Karpas-422 (cell line): ENCODE data around the gene USP27X. TPM values are rescaled to one million over a fixed set of nuclear protein-coding genes. Genes with fewer than 3 reads are reported as not detected.

Experiments
- DNase-seq: peaks from one replicate; pipeline ENCODE4 v3.0.0-alpha.2; 2015
- H2AFZ ChIP-seq: fragments of 200-600 bp; sonication (generic); 2 replicates; pipeline ENCODE4 v1.6.1; 2014; ENCODE audit warnings: antibody characterized with exemption, low read length, mixed read lengths
- H3K27ac ChIP-seq: fragments of 200-600 bp; sonication (generic); 2 replicates; pipeline ENCODE4 v1.5.1; 2014; ENCODE audit warnings: mild to moderate bottlenecking, low read length, moderate library complexity
- H3K27me3 ChIP-seq: fragments of 200-600 bp; sonication (generic); 2 replicates; pipeline ENCODE4 v1.6.1; 2014; ENCODE audit warnings: low read length, mixed read lengths
- H3K36me3 ChIP-seq: fragments of 200-600 bp; sonication (generic); 2 replicates; pipeline ENCODE4 v1.6.1; 2014; ENCODE audit warnings: low read length, mixed read lengths; ENCODE audit not compliant: insufficient read depth
- H3K4me1 ChIP-seq: fragments of 200-600 bp; sonication (generic); 2 replicates; pipeline ENCODE4 v1.6.1; 2014; ENCODE audit warnings: mild to moderate bottlenecking, low read length, mixed read lengths
- H3K4me2 ChIP-seq: fragments of 200-600 bp; sonication (generic); 2 replicates; pipeline ENCODE4 v1.6.1; 2014; ENCODE audit warnings: low read length, low read depth, mild to moderate bottlenecking; ENCODE audit not compliant: poor library complexity, severe bottlenecking
- H3K4me3 ChIP-seq: fragments of 200-600 bp; sonication (generic); 2 replicates; pipeline ENCODE4 v1.5.1; 2014; ENCODE audit warnings: mild to moderate bottlenecking, antibody characterized with exemption, low read length, mixed read lengths
- H3K79me2 ChIP-seq: fragments of 200-600 bp; sonication (generic); 2 replicates; pipeline ENCODE4 v1.6.1; 2014; ENCODE audit warnings: mild to moderate bottlenecking, low read length, mixed read lengths
- H3K9ac ChIP-seq: fragments of 200-600 bp; sonication (generic); 2 replicates; pipeline ENCODE4 v1.6.0; 2014; ENCODE audit warnings: low read length
- H3K9me2 ChIP-seq: fragments of 200-600 bp; sonication (generic), shearing (Covaris generic); replicated peaks from 2 replicates; pipeline ENCODE4 v1.6.0; 2014; ENCODE audit warnings: mild to moderate bottlenecking, low read length, moderate library complexity; ENCODE audit not compliant: insufficient read depth
- H3K9me3 ChIP-seq: fragments of 300-700, 200-600 bp; sonication (generic); 2 replicates; pipeline ENCODE4 v1.6.1; 2014; ENCODE audit warnings: low read length, mixed read lengths
- H4K20me1 ChIP-seq: fragments of 200-600 bp; sonication (generic); 2 replicates; pipeline ENCODE4 v1.6.1; 2014; ENCODE audit warnings: mild to moderate bottlenecking, antibody characterized with exemption, low read length, low read depth; ENCODE audit not compliant: insufficient read depth
- total RNA-seq: library from RNA; depleted of rRNA; stranded (reverse); fragments of >200 nt; shearing (Covaris generic); gene quantifications from 2 replicates; pipeline ENCODE4 v1.2.3, GENCODE V29; 2014; ENCODE audit warnings: low replicate concordance; rRNA removed

Gene USP27X
- not detected in 2 replicates for total RNA-seq

DNA sequence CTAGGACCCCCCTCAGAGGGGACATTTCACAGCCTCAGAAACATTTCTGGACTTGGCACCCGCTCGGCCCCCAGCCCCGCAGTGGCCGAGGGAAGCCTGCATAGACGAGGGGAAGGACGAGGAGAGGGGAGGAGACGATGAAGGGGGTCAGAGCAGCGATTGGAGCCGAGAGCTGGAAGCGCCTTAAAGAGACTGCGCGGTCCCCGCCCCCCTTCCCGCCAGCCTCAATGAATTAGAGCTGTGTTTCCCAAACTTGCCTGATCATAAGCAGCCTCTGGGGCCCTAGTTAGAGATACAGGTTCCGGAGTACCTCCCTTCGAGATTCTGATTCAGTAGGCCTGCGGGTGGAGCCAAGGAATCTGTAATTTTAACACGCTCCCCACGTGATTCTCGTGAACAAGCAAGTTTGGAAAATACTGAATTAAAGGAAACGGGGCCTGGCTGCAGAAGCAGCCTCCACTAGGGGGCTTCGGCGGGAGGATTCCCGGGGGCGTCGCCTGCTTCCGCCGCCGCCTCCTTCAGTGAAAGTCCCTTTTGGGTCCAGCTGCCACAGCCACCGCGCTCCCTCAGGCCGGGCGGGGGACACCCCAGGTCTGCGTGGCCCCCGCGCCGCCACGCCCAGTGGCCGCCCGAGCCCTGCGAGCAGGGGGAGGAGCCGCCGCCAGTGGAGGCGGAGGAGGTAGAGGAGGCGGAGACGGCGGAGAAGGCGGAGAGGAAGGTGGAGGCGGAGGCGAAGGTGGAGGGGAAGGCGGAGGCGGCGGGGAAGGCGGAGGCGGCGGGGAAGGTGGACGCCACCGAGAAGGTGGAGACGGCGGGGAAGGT is at the start of gene USP27X:
TSS of gene USP27X (plus strand) at position 651 of the 822 bp plus-strand sequence. CDS start 824 bp downstream, outside the sequence.
- peak within 1 kb of the TSS; percentile 61; the same call in 1 of the 2 replicates for H3K4me3 ChIP-seq
- no peaks in the 10 kb centered on the region for H3K4me1 ChIP-seq
- peak within 1 kb of the TSS; percentile 63 for H3K4me2 ChIP-seq
- no peaks in the 10 kb centered on the region for H3K9me3 ChIP-seq
- no peaks in the 10 kb centered on the region for H3K9me2 ChIP-seq
- peak within 1 kb of the TSS; percentile 65; the same call in 1 of the 2 replicates for H2AFZ ChIP-seq
- H3K27ac ChIP-seq, result no peak within 1 kb of the TSS
- H3K27me3 ChIP-seq, result no peaks in the 10 kb centered on the region
- H3K36me3 ChIP-seq, result no peaks in the 10 kb centered on the region
- H3K9ac ChIP-seq, result peak within 1 kb of the TSS; percentile 39; the same call in 1 of the 2 replicates
- H4K20me1 ChIP-seq, result no peaks in the 10 kb centered on the region
- peak; percentile 44 for DNase-seq
- H3K79me2 ChIP-seq, result no peaks in the 10 kb centered on the region

DNA sequence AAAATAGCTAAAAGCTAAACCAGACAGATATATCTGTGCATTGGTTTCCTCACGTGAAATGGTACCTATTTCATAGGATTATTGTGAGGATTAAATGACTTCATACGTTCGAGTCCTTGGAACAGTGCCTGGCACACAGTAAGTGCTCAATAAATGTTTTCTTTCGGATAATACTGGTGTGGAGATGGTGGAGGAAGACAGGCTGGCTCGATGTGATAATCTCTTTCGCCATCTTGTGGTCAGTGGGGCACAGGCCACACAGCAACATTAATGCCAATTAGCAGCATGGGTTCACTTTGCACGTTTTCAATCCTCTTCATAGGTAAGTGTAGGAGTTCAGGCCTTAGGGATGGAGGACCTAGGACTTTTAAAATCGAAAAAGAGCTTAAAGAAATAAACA is 40.9 kb upstream of the USP27X start:
- Histone ChIP-seq H2AFZ (no peak overlapping the region), H3K9ac (no peak overlapping the region), H3K9me3 (no peaks in the 10 kb centered on the region), H3K27me3 (no peaks in the 10 kb centered on the region), H3K9me2 (no peaks in the 10 kb centered on the region), H3K4me3 (no peak overlapping the region), H3K27ac (no peak overlapping the region), H3K4me2 (no peak overlapping the region), H3K36me3 (no peaks in the 10 kb centered on the region), H3K79me2 (no peaks in the 10 kb centered on the region), H3K4me1 (no peaks in the 10 kb centered on the region), H4K20me1 (no peaks in the 10 kb centered on the region)
- DNase-seq, result peak; percentile 70

DNA sequence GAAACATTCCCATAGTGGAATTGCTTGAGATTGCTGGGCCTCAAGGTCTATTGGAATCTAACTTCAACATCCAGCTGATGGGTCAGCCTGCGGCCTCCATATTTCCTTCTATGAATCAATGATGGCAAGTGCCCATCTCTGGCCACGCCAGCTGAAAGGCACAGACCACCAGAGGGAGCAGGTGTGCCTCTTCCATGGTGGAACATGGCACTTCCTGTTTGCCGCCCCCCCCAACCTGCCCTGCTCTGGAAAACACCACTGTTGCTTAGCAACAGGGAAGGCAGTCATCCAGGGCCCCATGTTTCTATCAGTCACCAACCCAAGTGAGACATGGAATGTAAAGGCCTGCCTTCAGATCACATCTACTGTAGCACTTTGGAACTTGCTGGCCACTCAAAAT is 38.6 kb upstream of the USP27X start:
- H4K20me1 ChIP-seq, result no peaks in the 10 kb centered on the region
- no peaks in the 10 kb centered on the region for H3K4me1 ChIP-seq
- H3K9me3 ChIP-seq, result no peaks in the 10 kb centered on the region
- no peak overlapping the region for H3K4me2 ChIP-seq
- H3K79me2 ChIP-seq, result no peaks in the 10 kb centered on the region
- H2AFZ ChIP-seq, result no peak overlapping the region
- no peaks in the 10 kb centered on the region for H3K36me3 ChIP-seq
- DNase-seq, result peak; percentile 78
- H3K9ac ChIP-seq, result no peak overlapping the region
- no peak overlapping the region for H3K27ac ChIP-seq
- H3K27me3 ChIP-seq, result no peaks in the 10 kb centered on the region
- H3K9me2 ChIP-seq, result no peaks in the 10 kb centered on the region
- H3K4me3 ChIP-seq, result no peak overlapping the region

GRCh38 chrX:49842621-49843020 is 36.7 kb upstream of the USP27X start:
- Histone ChIP-seq H3K4me1 (no peaks in the 10 kb centered on the region), H3K9me3 (no peaks in the 10 kb centered on the region), H4K20me1 (no peaks in the 10 kb centered on the region), H3K9ac (no peak overlapping the region), H3K4me2 (no peak overlapping the region), H3K9me2 (no peaks in the 10 kb centered on the region), H3K4me3 (no peak overlapping the region), H3K27ac (no peak overlapping the region), H3K27me3 (no peaks in the 10 kb centered on the region), H3K36me3 (no peaks in the 10 kb centered on the region), H3K79me2 (no peaks in the 10 kb centered on the region), H2AFZ (no peak overlapping the region)
- DNase-seq, result no peak

DNA sequence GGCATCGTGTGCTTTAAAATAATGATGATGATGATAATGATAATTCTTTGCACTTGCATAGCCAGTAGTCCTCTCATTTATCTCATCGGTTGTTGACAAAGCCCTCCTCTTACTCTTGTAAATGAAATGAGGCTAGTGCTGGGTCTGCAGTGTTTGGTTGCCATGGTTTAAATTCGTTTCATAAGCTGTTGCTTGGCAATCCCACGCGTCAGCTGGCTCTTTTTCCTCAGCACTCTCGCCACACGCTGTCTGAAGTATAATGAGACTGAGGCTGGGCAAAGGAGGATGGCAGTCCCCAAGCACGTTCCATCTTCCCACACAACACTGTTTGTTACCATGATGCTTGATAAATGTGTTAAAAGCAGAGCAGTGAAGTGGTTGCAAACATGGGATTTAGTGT is 34.7 kb upstream of the USP27X start:
- DNase-seq, result no peak
- no peaks in the 10 kb centered on the region for H3K79me2 ChIP-seq
- H3K9me2 ChIP-seq, result no peaks in the 10 kb centered on the region
- H3K27me3 ChIP-seq, result no peaks in the 10 kb centered on the region
- H2AFZ ChIP-seq, result no peak overlapping the region
- H3K27ac ChIP-seq, result no peak overlapping the region
- H3K9ac ChIP-seq, result no peak overlapping the region
- peaks cover 5% of the 10 kb centered on the region for H3K4me1 ChIP-seq
- no peaks in the 10 kb centered on the region for H3K36me3 ChIP-seq
- no peaks in the 10 kb centered on the region for H4K20me1 ChIP-seq
- no peak overlapping the region for H3K4me2 ChIP-seq
- no peak overlapping the region for H3K4me3 ChIP-seq
- H3K9me3 ChIP-seq, result no peaks in the 10 kb centered on the region

DNA sequence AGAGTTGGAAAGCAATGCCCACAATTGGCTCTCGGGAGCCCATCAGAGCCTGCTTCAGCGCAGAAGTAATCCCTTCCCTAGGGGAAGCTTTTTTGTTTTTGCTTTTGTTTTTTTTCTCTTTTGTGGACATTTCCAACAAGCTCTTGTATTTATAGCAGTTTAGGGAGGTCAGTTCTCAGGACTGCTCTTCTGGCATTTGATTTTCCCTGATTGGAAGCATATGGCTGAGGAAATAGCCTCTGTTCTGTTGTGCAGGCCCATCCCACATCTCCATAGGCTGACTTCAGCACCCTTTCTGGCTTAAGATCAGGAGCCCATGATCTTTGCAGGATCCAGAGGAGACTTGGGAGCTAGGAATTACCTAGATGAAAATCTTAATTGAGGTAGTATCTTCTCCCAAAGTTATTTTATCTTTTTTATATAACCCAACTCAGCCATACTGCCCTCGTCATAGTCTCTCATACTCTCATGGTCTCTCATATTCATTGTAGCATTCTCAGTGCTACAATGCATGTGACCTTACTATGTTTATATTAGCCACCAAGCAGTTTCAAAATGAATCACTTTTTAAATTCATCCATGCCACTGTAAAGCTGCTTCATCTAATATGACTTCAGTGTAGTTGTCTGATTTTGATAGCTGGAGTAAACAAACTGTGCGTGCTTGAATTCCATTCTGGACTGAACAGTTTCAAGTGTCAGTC is 33.4 kb upstream of the USP27X start:
- H2AFZ ChIP-seq, result no peak overlapping the region

GRCh38 chrX:49846522-49846921 is 32.8 kb upstream of the USP27X start:
- Histone ChIP-seq H3K79me2 (no peaks in the 10 kb centered on the region), H3K9ac (no peak overlapping the region), H3K4me2 (no peak overlapping the region), H3K27me3 (no peaks in the 10 kb centered on the region), H3K4me1 (peaks cover 15% of the 10 kb centered on the region), H3K4me3 (no peak overlapping the region), H2AFZ (no peak overlapping the region), H4K20me1 (no peaks in the 10 kb centered on the region), H3K36me3 (no peaks in the 10 kb centered on the region), H3K27ac (no peak overlapping the region), H3K9me3 (no peaks in the 10 kb centered on the region), H3K9me2 (no peaks in the 10 kb centered on the region)
- DNase-seq, result no peak

More for the DNA sequence above, 33.4 kb upstream of the USP27X start:
- Histone ChIP-seq H3K9ac (no peak overlapping the region), H4K20me1 (no peaks in the 10 kb centered on the region), H3K79me2 (no peaks in the 10 kb centered on the region), H3K27me3 (no peaks in the 10 kb centered on the region), H3K27ac (no peak overlapping the region), H3K36me3 (no peaks in the 10 kb centered on the region), H3K4me1 (peaks cover 15% of the 10 kb centered on the region), H3K4me2 (no peak overlapping the region), H3K9me3 (no peaks in the 10 kb centered on the region), H3K4me3 (no peak overlapping the region), H3K9me2 (no peaks in the 10 kb centered on the region)
- no peak for DNase-seq

GRCh38 chrX:49848275-49848674 is 31.0 kb upstream of the USP27X start:
- no peaks in the 10 kb centered on the region for H3K36me3 ChIP-seq
- no peaks in the 10 kb centered on the region for H3K9me2 ChIP-seq
- H3K4me3 ChIP-seq, result no peak overlapping the region
- H3K27me3 ChIP-seq, result no peaks in the 10 kb centered on the region
- H3K79me2 ChIP-seq, result no peaks in the 10 kb centered on the region
- no peak overlapping the region for H3K9ac ChIP-seq
- H3K4me1 ChIP-seq, result peaks cover 15% of the 10 kb centered on the region
- H3K27ac ChIP-seq, result no peak overlapping the region
- no peaks in the 10 kb centered on the region for H3K9me3 ChIP-seq
- no peak for DNase-seq
- no peak overlapping the region for H2AFZ ChIP-seq
- no peaks in the 10 kb centered on the region for H4K20me1 ChIP-seq
- no peak overlapping the region for H3K4me2 ChIP-seq
